A673 (cell line): ENCODE results near the gene ALDH3B2. TPM values are rescaled to one million over a fixed set of nuclear protein-coding genes. Genes with fewer than 3 reads are reported as not detected.
"Not testable (repeated sequence)": the region's sequence is repeated elsewhere in the genome, so short reads cannot be mapped to it uniquely, and the experiment has no call there.

Experiments
- BruUV-seq: library from RNA; stranded (reverse); fragments of 400-500 nt; replicated peaks from 2 replicates; lab custom pipeline; 2021; lab: Mats Ljungman, UMichigan
- CTCF ChIA-PET: fragments of 300-600 bp; sonication (Branson Sonifier 250); formaldehyde crosslinking; loops from one replicate; lab custom pipeline; 2022; ENCODE audit warnings: antibody characterized with exemption; lab: Charles Lee
- POLR2A ChIA-PET: fragments of 300-600 bp; sonication (Branson Sonifier 250); formaldehyde crosslinking; loops from one replicate; lab custom pipeline; 2022; ENCODE audit warnings: antibody characterized with exemption; ENCODE audit not compliant: low non-redundant PET; lab: Charles Lee
- DNase-seq: peaks from one replicate; pipeline ENCODE4 v3.0.0-alpha.2; 2015; ENCODE audit warnings: low spot score
- H3K27ac ChIP-seq: fragments of 200-600 bp; sonication (generic); 2 replicates; pipeline ENCODE4 v1.5.1; 2016; ENCODE audit warnings: mixed run types, low read depth, mild to moderate bottlenecking, mixed read lengths, antibody characterized with exemption, low read length; ENCODE audit not compliant: poor library complexity, severe bottlenecking
- H3K27me3 ChIP-seq: fragments of 200-600 bp; sonication (generic); replicated peaks from 2 replicates; pipeline ENCODE4 v1.6.1; 2017; ENCODE audit warnings: mixed run types, low read depth, mild to moderate bottlenecking, mixed read lengths, antibody characterized with exemption, low read length; ENCODE audit not compliant: insufficient read depth, poor library complexity
- H3K36me3 ChIP-seq: fragments of 200-600 bp; sonication (generic); 2 replicates; pipeline ENCODE4 v1.6.1; 2016; ENCODE audit warnings: mixed run types, mild to moderate bottlenecking, mixed read lengths, antibody characterized with exemption, low read length; ENCODE audit not compliant: insufficient read depth, poor library complexity, severe bottlenecking
- H3K4me1 ChIP-seq: fragments of 200-600 bp; sonication (generic); 2 replicates; pipeline ENCODE4 v1.6.1; 2017; ENCODE audit warnings: mixed run types, mild to moderate bottlenecking, mixed read lengths, antibody characterized with exemption, low read length; ENCODE audit not compliant: insufficient read depth, poor library complexity, severe bottlenecking
- H3K4me3 ChIP-seq: fragments of 200-600 bp; sonication (generic); 2 replicates; pipeline ENCODE4 v1.5.1; 2016; ENCODE audit warnings: low read depth, mixed run types, mild to moderate bottlenecking, mixed read lengths, low read length; ENCODE audit not compliant: poor library complexity, severe bottlenecking
- H3K9me3 ChIP-seq: fragments of 200-600 bp; sonication (generic); 2 replicates; pipeline ENCODE4 v1.6.1; 2016; ENCODE audit warnings: mixed run types, low read depth, mild to moderate bottlenecking, mixed read lengths, antibody characterized with exemption, low read length; ENCODE audit not compliant: poor library complexity, severe bottlenecking
- CTCF ChIP-seq: fragments of 300-800, 200-600 bp; sonication (generic); conservative IDR thresholded peaks from 2 replicates; pipeline ENCODE4 v1.5.1; 2017; ENCODE audit warnings: low read depth, mild to moderate bottlenecking, antibody characterized with exemption, low read length, moderate library complexity, mixed read lengths
- EZH2 ChIP-seq: fragments of 200-600 bp; sonication (generic); IDR thresholded peaks from 2 replicates; pipeline ENCODE4 v1.6.1; 2017; ENCODE audit warnings: borderline replicate concordance, low read depth, mild to moderate bottlenecking, mixed read lengths, antibody characterized with exemption, low read length; ENCODE audit not compliant: poor library complexity, severe bottlenecking
- intact Hi-C: fragments of 100-400 bp; cut with micrococcal nuclease; formaldehyde crosslinking; loops from one replicate; pipeline ENCODE4 v1.10.0; 2022; ENCODE audit not compliant: unreplicated experiment
- total RNA-seq: library from RNA; stranded (reverse); gene quantifications from 2 replicates; pipeline ENCODE4 v1.2.3, GENCODE V29; 2021

ALDH3B2 gene
- total RNA-seq, 1 experiment from 2014 or later: not detected

DNA sequence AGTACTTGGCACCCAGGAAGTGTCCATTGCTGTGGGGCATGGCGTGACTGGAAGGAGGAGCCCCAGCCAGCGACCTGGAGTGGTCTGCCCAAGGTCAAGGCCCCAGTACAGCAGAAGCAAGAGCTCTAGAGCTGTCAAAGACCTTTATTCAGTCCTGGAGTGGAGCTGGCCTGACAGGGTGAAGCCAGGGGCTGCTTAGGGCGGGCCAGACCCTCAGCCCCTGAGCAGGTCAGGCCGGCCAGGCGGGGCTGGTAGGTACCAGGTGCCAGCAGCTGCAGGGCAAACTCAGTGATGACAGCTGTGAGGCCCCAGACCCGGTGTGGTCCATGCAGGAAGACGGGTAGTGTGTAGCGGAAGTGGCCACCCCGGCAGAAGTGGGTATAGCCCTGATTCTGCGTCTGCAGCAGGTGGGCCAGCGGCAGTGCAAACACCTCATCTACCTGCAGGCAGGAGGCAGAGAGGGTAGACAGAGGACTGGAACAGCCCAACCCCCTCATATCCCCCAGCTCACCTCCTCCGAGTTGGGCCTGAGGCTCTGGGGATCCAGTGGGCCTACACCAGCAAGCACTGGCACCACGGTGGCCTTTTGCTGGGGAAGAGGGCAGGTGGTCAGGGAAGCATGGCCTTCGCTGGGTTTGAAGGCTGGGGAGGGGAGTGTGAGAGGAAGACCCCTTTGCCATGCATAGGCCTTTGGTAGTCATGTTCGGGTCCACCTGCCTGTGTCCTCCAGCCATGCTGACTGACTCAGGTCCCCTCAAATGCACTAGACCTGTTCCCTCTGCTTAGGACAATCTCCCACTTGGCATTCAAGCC lies 46.4 kb downstream of the ALDH3B2 start:
- no peak for DNase-seq
- Histone ChIP-seq H3K27ac (no peak overlapping the region), H3K9me3 (no peaks in the 10 kb centered on the region), H3K27me3 (no peaks in the 10 kb centered on the region), H3K4me3 (no peak overlapping the region), H3K4me1 (peaks cover 11% of the 10 kb centered on the region), H3K36me3 (no peaks in the 10 kb centered on the region)
- no TSS peak for BruUV-seq
- TF ChIP-seq CTCF: no peak
- no peak for TF ChIP-seq EZH2
- ChIA-PET CTCF (interaction anchor here (0.5 to 2.4 kb wide), 2 partner anchors 14 to 1310 kb away, joined by 6 to 16 read pairs; no protein-coding TSS in a partner anchor), POLR2A (no interaction called here)
- intact Hi-C loops: no loop called here

GRCh38 chr11:67627441-67627811 lies 47.0 kb downstream of the ALDH3B2 start:
- BruUV-seq: no TSS peak
- POLR2A ChIA-PET: no interaction called here

DNA sequence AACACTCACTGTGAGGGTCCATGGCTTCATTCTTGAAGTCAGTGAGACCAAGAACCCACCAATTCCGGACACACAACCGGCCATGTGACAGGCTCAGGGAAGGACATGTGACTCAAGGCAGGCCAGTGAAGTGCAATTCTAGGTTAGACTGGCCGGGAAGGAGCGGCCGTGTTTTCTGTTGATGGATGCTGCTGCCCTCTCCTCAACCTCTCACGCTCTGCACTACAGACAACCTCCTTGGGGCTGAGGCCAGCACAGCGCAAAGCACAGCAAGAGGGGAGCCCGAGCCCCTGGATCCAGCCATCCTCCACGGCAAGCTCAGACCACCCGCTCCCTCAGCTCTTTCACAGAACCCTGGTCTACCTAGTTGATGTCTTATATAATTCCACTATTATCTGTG lies 47.5 kb downstream of the ALDH3B2 start:
- H3K27me3 ChIP-seq: no peaks in the 10 kb centered on the region
- no peak for DNase-seq
- no peaks in the 10 kb centered on the region for H3K36me3 ChIP-seq
- ChIA-PET CTCF (no interaction called here), POLR2A (no interaction called here)
- TF ChIP-seq EZH2 (no peak), CTCF (no peak)
- no peaks in the 10 kb centered on the region for H3K9me3 ChIP-seq
- H3K4me3 ChIP-seq: no peak overlapping the region
- intact Hi-C loops: no loop called here
- no TSS peak for BruUV-seq
- H3K4me1 ChIP-seq: peaks cover 11% of the 10 kb centered on the region
- no peak overlapping the region for H3K27ac ChIP-seq

More at GRCh38 chr11:67627441-67627811, 47.0 kb downstream of the ALDH3B2 start:
- DNase-seq: no peak
- no peaks in the 10 kb centered on the region for H3K36me3 ChIP-seq
- no peak overlapping the region for H3K27ac ChIP-seq
- TF ChIP-seq CTCF (no peak), EZH2 (no peak)
- CTCF ChIA-PET: no interaction called here
- H3K4me1 ChIP-seq: peaks cover 11% of the 10 kb centered on the region
- intact Hi-C loops: no loop called here
- no peaks in the 10 kb centered on the region for H3K27me3 ChIP-seq
- no peak overlapping the region for H3K4me3 ChIP-seq
- H3K9me3 ChIP-seq: no peaks in the 10 kb centered on the region

DNA sequence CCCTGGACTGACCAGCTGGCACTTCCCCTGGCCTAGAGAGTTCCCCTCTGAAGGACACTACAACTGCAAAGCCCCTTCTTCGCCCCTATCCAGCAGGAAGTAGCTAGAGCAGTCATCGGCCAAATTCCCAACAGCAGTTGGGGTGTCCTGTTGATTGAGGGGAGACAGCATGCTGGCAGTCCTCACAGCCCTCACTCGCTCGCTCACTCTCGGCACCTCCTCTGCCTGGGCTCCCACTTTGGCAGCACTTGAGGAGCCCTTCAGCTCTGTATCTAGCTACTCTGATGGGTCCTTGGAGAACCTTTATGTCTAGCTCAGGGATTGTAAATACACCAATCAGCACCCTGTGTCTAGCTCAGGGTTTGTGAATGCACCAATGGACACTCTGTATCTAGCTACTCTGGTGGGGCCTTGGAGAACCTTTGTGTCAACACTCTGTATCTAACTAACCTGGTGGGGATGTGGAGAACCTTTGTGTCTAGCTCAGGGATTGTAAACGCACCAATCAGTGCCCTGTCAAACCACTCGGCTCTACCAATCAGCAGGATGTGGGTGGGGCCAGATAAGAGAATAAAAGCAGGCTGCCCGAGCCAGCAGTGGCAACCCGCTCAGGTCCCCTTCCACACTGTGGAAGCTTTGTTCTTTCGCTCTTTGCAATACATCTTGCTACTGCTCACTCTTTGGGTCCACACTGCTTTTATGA lies 48.1 kb downstream of the ALDH3B2 start:
- H3K27me3 ChIP-seq, POLR2A ChIA-PET, H3K4me3 ChIP-seq, CTCF ChIA-PET, H3K36me3 ChIP-seq, DNase-seq, H3K9me3 ChIP-seq, H3K27ac ChIP-seq, intact Hi-C loops, BruUV-seq: not testable (repeated sequence)
- peaks cover 11% of the 10 kb centered on the region for H3K4me1 ChIP-seq

- BruUV-seq, H3K9me3 ChIP-seq, POLR2A ChIA-PET, H3K27ac ChIP-seq, H3K27me3 ChIP-seq, H3K36me3 ChIP-seq, H3K4me3 ChIP-seq, CTCF ChIA-PET, intact Hi-C loops, DNase-seq, H3K4me1 ChIP-seq: not testable (repeated sequence)
Observed at GRCh38 chr11:67623795-67624194, 50.6 kb downstream of the ALDH3B2 start.
